GM21360 (cell line): ENCODE results near the gene AMY2A.
A peak's percentile ranks its signal among the peaks of the same experiment; 100 is the strongest.
"Not testable (repeated sequence)": the region's sequence is repeated elsewhere in the genome, so short reads cannot be mapped to it uniquely, and the experiment has no call there.

Experiments used
- ATAC-seq: cut with Tn5 transposase; IDR thresholded peaks from one replicate; pipeline ENCODE4 v1.9.1; 2021; ENCODE audit warnings: mild to moderate bottlenecking, moderate library complexity; ENCODE audit not compliant: unreplicated experiment

Gene AMY2A

GRCh38 chr1:103616994-103617477 is at the start of gene AMY2A:
AMY2A (plus strand) TSS chr1:103617427; CDS start chr1:103617441, 14 bp downstream.
- ATAC-seq = not testable (repeated sequence)

GRCh38 chr1:103569493-103569892 is 47.7 kb upstream of the AMY2A start:
- no peak for ATAC-seq

GRCh38 chr1:103571289-103571688 is 45.9 kb upstream of the AMY2A start, which contains the start of gene AMY2B:
AMY2B (plus strand) TSS chr1:103571589; CDS start chr1:103571603, 14 bp downstream.
- not testable (repeated sequence) for ATAC-seq

- peak; percentile 72 for ATAC-seq
Observed at GRCh38 chr1:103576065-103576464, 41.2 kb upstream of the AMY2A start.

GRCh38 chr1:103576784-103577183 is 40.4 kb upstream of the AMY2A start:
- not testable (repeated sequence) for ATAC-seq

- no peak for ATAC-seq
Observed at GRCh38 chr1:103582464-103582863, 34.8 kb upstream of the AMY2A start.

- ATAC-seq = no peak
Observed at GRCh38 chr1:103583887-103584286, 33.3 kb upstream of the AMY2A start.

- ATAC-seq = no peak
Observed at GRCh38 chr1:103584537-103584936, 32.7 kb upstream of the AMY2A start.

- ATAC-seq = not testable (repeated sequence)
Observed at GRCh38 chr1:103602740-103603139, 14.5 kb upstream of the AMY2A start.

- ATAC-seq = no peak
Observed at GRCh38 chr1:103616362-103616761, 865 bp upstream of the AMY2A start.

- ATAC-seq = not testable (repeated sequence)
Observed at GRCh38 chr1:103627436-103627835, 10.2 kb downstream of the AMY2A start.

- ATAC-seq = not testable (repeated sequence)
Observed at GRCh38 chr1:103641194-103641593, 24.0 kb downstream of the AMY2A start.

GRCh38 chr1:103643908-103644307 is 26.7 kb downstream of the AMY2A start:
- not testable (repeated sequence) for ATAC-seq

- not testable (repeated sequence) for ATAC-seq
Observed at GRCh38 chr1:103650305-103650704, 33.1 kb downstream of the AMY2A start.

- not testable (repeated sequence) for ATAC-seq
Observed at GRCh38 chr1:103650889-103651288, 33.7 kb downstream of the AMY2A start.

- ATAC-seq = not testable (repeated sequence)
Observed at GRCh38 chr1:103654133-103654532, 36.9 kb downstream of the AMY2A start.

- not testable (repeated sequence) for ATAC-seq
Observed at GRCh38 chr1:103655460-103655859, 38.2 kb downstream of the AMY2A start, which contains the start of gene AMY1A. AMY1A (plus strand) TSS chr1:103655760; CDS start chr1:103656331, 571 bp downstream.
